OCI-M2 (cell line): ENCODE data around the gene SH3BGRL3.
A peak's percentile ranks its signal among the peaks of the same experiment; 100 is the strongest.
"Not testable (repeated sequence)": the region's sequence is repeated elsewhere in the genome, so short reads cannot be mapped to it uniquely, and the experiment has no call there.

Experiments
- DNase-seq: peaks from one replicate; lab custom pipeline; 2025; ENCODE audit not compliant: unreplicated experiment; lab: John Stamatoyannopoulos, UW

SH3BGRL3 gene

GRCh38 chr1:26290122-26290881, 10.4 kb downstream of the SH3BGRL3 start:
- no peak for DNase-seq

- no peak for DNase-seq
Measured at GRCh38 chr1:26290882-26291261, 11.0 kb downstream of the SH3BGRL3 start.

GRCh38 chr1:26291433-26291832, 11.5 kb downstream of the SH3BGRL3 start:
- no peak for DNase-seq

- no peak for DNase-seq
Measured at GRCh38 chr1:26291939-26292338, 12.1 kb downstream of the SH3BGRL3 start.

- DNase-seq = not testable (repeated sequence)
Measured at GRCh38 chr1:26292735-26293134, 12.8 kb downstream of the SH3BGRL3 start.

- no peak for DNase-seq
Measured at GRCh38 chr1:26293911-26294463, 14.1 kb downstream of the SH3BGRL3 start.

GRCh38 chr1:26295194-26296138, 15.6 kb downstream of the SH3BGRL3 start:
- no peak for DNase-seq

GRCh38 chr1:26296340-26297056, 16.6 kb downstream of the SH3BGRL3 start:
- no peak for DNase-seq

- no peak for DNase-seq
Measured at GRCh38 chr1:26297057-26297790, 17.3 kb downstream of the SH3BGRL3 start.

GRCh38 chr1:26297791-26298124, 17.9 kb downstream of the SH3BGRL3 start:
- DNase-seq = no peak

GRCh38 chr1:26300578-26301275, 20.8 kb downstream of the SH3BGRL3 start:
- no peak for DNase-seq

GRCh38 chr1:26302733-26303405, 23.0 kb downstream of the SH3BGRL3 start:
- DNase-seq = no peak

GRCh38 chr1:26305667-26306289, 25.9 kb downstream of the SH3BGRL3 start:
- no peak for DNase-seq

- DNase-seq = peak; percentile 64
Measured at GRCh38 chr1:26306290-26307229, 26.7 kb downstream of the SH3BGRL3 start, which contains the start of gene UBXN11. TSS of gene UBXN11 (minus strand) at chr1:26306636. CDS start at chr1:26302883, 3,753 bp downstream.

GRCh38 chr1:26307363-26307781, 27.5 kb downstream of the SH3BGRL3 start:
- no peak for DNase-seq

- not testable (repeated sequence) for DNase-seq
Measured at GRCh38 chr1:26307966-26308899, 28.3 kb downstream of the SH3BGRL3 start.

GRCh38 chr1:26314501-26314900, 34.6 kb downstream of the SH3BGRL3 start:
- DNase-seq = no peak
